Keratinocyte (primary cell): ENCODE data around the gene DIAPH3. TPM values are rescaled to one million over a fixed set of nuclear protein-coding genes. Genes with fewer than 3 reads are reported as not detected.

Experiments
- DNase-seq: peaks from one replicate; pipeline ENCODE4 v3.0.0-alpha.2; 2011; ENCODE audit warnings: low read depth, missing footprints, low spot score
- FAIRE-seq: peaks from 2 replicates; lab custom pipeline; 2011; peaks lifted over from hg19 to GRCh38; lab: Jason Lieb, UNC
- H2AFZ ChIP-seq: 2 replicates; pipeline ENCODE4 v1.6.0; 2012; ENCODE audit warnings: low read length, control low read depth, inconsistent platforms; ENCODE audit not compliant: control insufficient read depth
- H3K27ac ChIP-seq: 2 replicates; pipeline ENCODE4 v1.5.1; 2011; ENCODE audit warnings: low read length; ENCODE audit not compliant: control insufficient read depth, insufficient read depth
- H3K27me3 ChIP-seq: 3 replicates; pipeline ENCODE4 v1.6.0; 2011; ENCODE audit warnings: low read length; ENCODE audit not compliant: control insufficient read depth, insufficient read depth; ENCODE audit errors: extremely low read depth
- H3K36me3 ChIP-seq, 2 experiments: 2 replicates in 1 of 2; 3 replicates in 1 of 2; pipeline ENCODE4 v1.5.1; 2011; ENCODE audit warnings: low read length in 2 of 2, mild to moderate bottlenecking in 1 of 2; ENCODE audit not compliant: control insufficient read depth in 2 of 2, insufficient read depth in 2 of 2; ENCODE audit errors: extremely low read depth in 1 of 2
- H3K4me1 ChIP-seq: 3 replicates; pipeline ENCODE4 v1.5.1; 2011; ENCODE audit warnings: low read length; ENCODE audit not compliant: control insufficient read depth, insufficient read depth; ENCODE audit errors: extremely low read depth
- H3K4me2 ChIP-seq: 3 replicates; pipeline ENCODE4 v1.6.0; 2011; ENCODE audit warnings: low read depth, low read length; ENCODE audit not compliant: control insufficient read depth, insufficient read depth; ENCODE audit errors: extremely low read depth
- H3K4me3 ChIP-seq, 3 experiments: fragments of 200-600 bp in 1 of 3; sonication (generic) in 1 of 3; 2 replicates in 2 of 3; 3 replicates in 1 of 3; pipeline ENCODE4 v1.5.1; 2011 to 2016; ENCODE audit warnings: low read length in 3 of 3, mild to moderate bottlenecking in 3 of 3, control low read depth in 2 of 3, inconsistent platforms in 1 of 3, low read depth in 1 of 3, mixed read lengths in 1 of 3, mixed run types in 1 of 3, moderate library complexity in 1 of 3; ENCODE audit not compliant: control insufficient read depth in 2 of 3, insufficient read depth in 2 of 3; ENCODE audit errors: extremely low read depth in 1 of 3
- H3K79me2 ChIP-seq: 2 replicates; pipeline ENCODE4 v1.6.0; 2012; ENCODE audit warnings: low read length; ENCODE audit not compliant: control insufficient read depth, insufficient read depth
- H3K9ac ChIP-seq: 3 replicates; pipeline ENCODE4 v1.6.0; 2011; ENCODE audit warnings: low read length; ENCODE audit not compliant: control insufficient read depth, insufficient read depth; ENCODE audit errors: extremely low read depth
- H3K9me1 ChIP-seq: 3 replicates; pipeline ENCODE4 v1.6.0; 2011; ENCODE audit warnings: low read length; ENCODE audit not compliant: control insufficient read depth, insufficient read depth; ENCODE audit errors: extremely low read depth
- H3K9me3 ChIP-seq: 2 replicates; pipeline ENCODE4 v1.5.1; 2012; ENCODE audit warnings: low read depth, low read length; ENCODE audit not compliant: control insufficient read depth
- H4K20me1 ChIP-seq: 3 replicates; pipeline ENCODE4 v1.6.0; 2011; ENCODE audit warnings: low read length; ENCODE audit not compliant: control insufficient read depth, insufficient read depth; ENCODE audit errors: extremely low read depth
- CTCF ChIP-seq, 3 experiments: IDR thresholded peaks in 1 of 3; conservative IDR thresholded peaks in 1 of 3; optimal IDR thresholded peaks in 1 of 3; 2 replicates in 2 of 3; 3 replicates in 1 of 3; pipeline versions ENCODE3 to v1.5.1; 2011; ENCODE audit warnings: low read length in 3 of 3, mild to moderate bottlenecking in 3 of 3, moderate library complexity in 2 of 3, control low read depth in 1 of 3, inconsistent platforms in 1 of 3; ENCODE audit not compliant: insufficient read depth in 2 of 3; ENCODE audit errors: extremely low read depth in 1 of 3
- EZH2 ChIP-seq: IDR thresholded peaks from one replicate; pipeline ENCODE4 v1.6.1; 2012; ENCODE audit warnings: inconsistent platforms, mild to moderate bottlenecking, low read length, moderate library complexity
- dilution Hi-C: fragments of 300-500 bp; cut with MboI; formaldehyde crosslinking; loops from one replicate; pipeline ENCODE4 v1.7.0; 2020; ENCODE audit warnings: low sequenced_read_pairs; ENCODE audit not compliant: extremely low pct_ligation_motif_present
- polyA plus RNA-seq, 5 experiments: library from polyadenylated mRNA; depleted of rRNA in 3 of 5; stranded (reverse) in 3 of 5; stranded (forward) in 1 of 5; unstranded in 1 of 5; fragments of >200 nt; gene quantifications; 1 replicate in 1 of 5; 2 replicates in 3 of 5; 3 replicates in 1 of 5; pipeline versions ENCODE4 v1.2.1 to v1.2.3, GENCODE V29; 2011 to 2012; ENCODE audit warnings: missing spikeins in 2 of 5, low read depth in 1 of 5, low replicate concordance in 1 of 5

The DIAPH3 gene
- polyA plus RNA-seq, 1 donor (not counting 4 experiments of a cell fraction or from before 2014, with no cell fraction given), result 9.0 TPM

DNA sequence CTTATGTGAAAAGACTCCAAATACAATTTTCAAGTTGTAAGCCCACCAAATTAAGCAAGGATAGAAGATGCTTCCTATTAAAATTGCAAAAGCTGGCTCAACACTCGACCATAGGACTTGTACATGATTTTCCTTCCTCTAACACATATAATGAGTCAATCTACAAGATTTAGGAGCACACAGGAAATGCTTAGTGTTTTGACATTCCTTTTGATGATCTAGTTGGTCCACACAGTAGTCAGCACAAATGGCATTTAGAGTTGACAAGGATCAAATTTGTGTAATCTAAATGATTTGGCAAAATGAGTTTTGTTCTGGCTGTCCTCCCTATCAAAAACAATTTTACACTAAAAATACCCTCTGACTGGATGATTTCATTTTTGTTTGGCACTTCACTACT lies 340.2 kb downstream of the DIAPH3 start:
- peaks cover 6% of the 10 kb centered on the region for H3K4me1 ChIP-seq
- H3K9me1 ChIP-seq, result no peaks in the 10 kb centered on the region
- no peak overlapping the region for H3K9ac ChIP-seq
- DNase-seq (peak; percentile 7), FAIRE-seq (peak; percentile 64)
- no peak overlapping the region for H3K27ac ChIP-seq
- dilution Hi-C loops, result no loop called here
- H2AFZ ChIP-seq, result peak overlapping the region; percentile 10
- TF ChIP-seq EZH2, result no peak
- no peak for TF ChIP-seq CTCF (optimal IDR thresholded peaks at IDR 0.05 in 1 of 3, IDR thresholded peaks at IDR 0.05 in 1 of 3, conservative IDR thresholded peaks at IDR 0.05 in 1 of 3; ENCODE audit: extremely low read depth in 1 of 3, insufficient read depth in 2 of 3, low read length in 3 of 3)
- H4K20me1 ChIP-seq, result no peaks in the 10 kb centered on the region
- H3K79me2 ChIP-seq, result no peaks in the 10 kb centered on the region
- no peak overlapping the region for H3K4me3 ChIP-seq
- no peaks in the 10 kb centered on the region for H3K36me3 ChIP-seq
- peak overlapping the region; percentile 47 for H3K4me2 ChIP-seq
- H3K9me3 ChIP-seq, result no peaks in the 10 kb centered on the region
- H3K27me3 ChIP-seq, result no peaks in the 10 kb centered on the region

DNA sequence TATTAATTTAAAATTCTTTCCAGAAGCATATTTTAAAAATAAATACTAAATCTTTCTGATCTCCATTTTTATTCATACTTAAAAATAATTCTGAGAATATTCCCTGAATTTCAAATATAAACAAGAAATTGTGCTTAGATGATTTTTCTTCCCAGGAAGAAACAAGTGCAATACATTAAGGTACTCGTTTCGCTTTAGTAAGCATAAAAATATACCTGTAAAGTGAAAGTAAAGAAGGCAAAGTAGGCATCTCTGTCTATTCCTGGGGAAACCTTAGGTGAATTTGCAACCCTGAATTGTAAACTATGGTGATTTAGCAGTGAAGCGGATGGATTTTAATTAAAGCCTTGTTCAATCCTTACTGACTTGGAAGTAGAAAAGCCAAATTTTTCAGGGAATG lies 354.2 kb downstream of the DIAPH3 start:
- Histone ChIP-seq H3K9ac (no peak overlapping the region), H3K36me3 (no peaks in the 10 kb centered on the region), H3K4me2 (no peak overlapping the region), H2AFZ (no peak overlapping the region), H3K4me1 (no peaks in the 10 kb centered on the region), H3K9me3 (no peaks in the 10 kb centered on the region), H4K20me1 (no peaks in the 10 kb centered on the region), H3K4me3 (no peak overlapping the region), H3K27ac (no peak overlapping the region), H3K27me3 (no peaks in the 10 kb centered on the region), H3K79me2 (no peaks in the 10 kb centered on the region), H3K9me1 (no peaks in the 10 kb centered on the region)
- FAIRE-seq, result no peak
- no peak for TF ChIP-seq EZH2
- TF ChIP-seq CTCF (optimal IDR thresholded peaks at IDR 0.05 in 1 of 3, IDR thresholded peaks at IDR 0.05 in 1 of 3, conservative IDR thresholded peaks at IDR 0.05 in 1 of 3; ENCODE audit: extremely low read depth in 1 of 3, insufficient read depth in 2 of 3, low read length in 3 of 3), result no peak
- dilution Hi-C loops, result no loop called here
- no peak for DNase-seq
